Measurements from ENCODE around the gene SELPLG. TPM values are rescaled to one million over a fixed set of nuclear protein-coding genes. Genes with fewer than 3 reads are reported as not detected.

The SELPLG gene
- total and polyA plus RNA-seq, 2 of the 4 experiments (the other 2 are of a cell fraction): 3.2 to 10.8 TPM

DNA sequence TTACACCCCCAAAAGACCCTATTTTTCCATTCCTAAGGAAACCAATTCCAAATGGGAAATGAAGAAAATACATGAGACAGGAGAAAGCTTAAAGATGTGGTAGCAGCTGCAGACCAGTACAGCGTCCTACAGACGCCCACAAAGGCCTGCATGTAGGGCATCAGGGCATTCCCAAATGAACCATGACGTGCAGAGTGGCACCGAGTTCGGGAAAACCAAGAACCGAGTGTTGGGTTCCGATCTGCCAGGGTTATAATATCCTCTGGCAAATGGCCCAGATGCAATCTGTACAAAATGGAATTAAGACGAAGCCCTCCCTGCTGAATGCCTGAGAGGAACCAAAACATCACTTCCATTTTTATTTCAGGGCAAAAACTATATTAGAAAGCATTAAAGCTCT, 34.4 kb upstream of the SELPLG start:
- POLR2A ChIA-PET (ENCODE audit: unreplicated experiment): no interaction called here
- Histone ChIP-seq H2AK9ac (replicated peaks; ENCODE audit: low read depth, low read length, poor library complexity) (no peak overlapping the region), H3K4me2 (ENCODE audit: low read depth, low read length) (peak overlapping the region; percentile 12; the same call in 1 of the 2 replicates), H2BK5ac (ENCODE audit: low read depth, low read length, poor library complexity, severe bottlenecking) (peak overlapping the region; percentile 9), H3K4me1 (ENCODE audit: control insufficient read depth, insufficient read depth, low read length) (peaks cover 28% of the 10 kb centered on the region), H2AFZ (replicated peaks; ENCODE audit: low read length, poor library complexity) (no peak overlapping the region), H3K9me3 (ENCODE audit: control insufficient read depth, insufficient read depth, low read length) (no peaks in the 10 kb centered on the region), H3K27me3 (ENCODE audit: control insufficient read depth, insufficient read depth, low read length) (no peaks in the 10 kb centered on the region), H2BK20ac (ENCODE audit: low read depth, low read length) (no peak overlapping the region), H3K4me3 (ENCODE audit: insufficient read depth, low read depth, low read length) (no peak overlapping the region), H3K9ac (ENCODE audit: low read depth, low read length) (no peak overlapping the region), H3K4ac (ENCODE audit: low read depth, low read length) (no peak overlapping the region), H2BK120ac (ENCODE audit: low read depth, low read length) (no peak overlapping the region), H3K18ac (ENCODE audit: low read depth, low read length) (no peak overlapping the region), H4K91ac (ENCODE audit: insufficient read depth, low read depth, low read length) (no peak overlapping the region), H4K20me1 (ENCODE audit: insufficient read depth, low read length) (peaks cover 86% of the 10 kb centered on the region), H3K27ac (ENCODE audit: insufficient read depth, low read length) (peak overlapping the region; percentile 50; the same call in 1 of the 2 replicates), H2BK15ac (ENCODE audit: low read depth, low read length) (no peak overlapping the region), H2AK5ac (ENCODE audit: low read depth, low read length) (0 out of 2 replicates have a peak overlapping the region, but pooled peaks have one; percentile 46), H3K23ac (ENCODE audit: low read depth, low read length) (peak overlapping the region; percentile 25; the same call in 1 of the 2 replicates), H4K5ac (ENCODE audit: low read depth, low read length) (no peak overlapping the region), H3K79me1 (ENCODE audit: low read depth in 1 of 2, low read length in 2 of 2) (peaks cover 0 to 53% of the 10 kb centered on the region in 2 experiments; a peak in 2 of 4 replicates), H3K14ac (replicated peaks; ENCODE audit: low read depth, low read length) (no peak overlapping the region), H3K36me3 (ENCODE audit: control insufficient read depth, insufficient read depth, low read length) (peaks cover 10% of the 10 kb centered on the region), H3K9me1 (ENCODE audit: insufficient read depth, low read length) (peaks cover 7% of the 10 kb centered on the region), H3K56ac (ENCODE audit: extremely low read depth, insufficient read depth, low read length) (no peak overlapping the region), H4K8ac (ENCODE audit: low read depth in 2 of 2, low read length in 2 of 2) (no peak overlapping the region)
- WGBS, 2 experiments (ENCODE audit: extremely low coverage in 2 of 2, insufficient read length in 1 of 2): 87% methylated on average over 5 of the region's 8 CpGs; no CpG with 5 or more reads in 1 of the 2 experiments
- intact Hi-C loops (cut with micrococcal nuclease): loop anchor here (5.0 to 10.0 kb wide), 2 partner anchors 114 to 427 kb away; partner anchors contain the start of genes ALKBH2 and UNG
- ATAC-seq (ENCODE audit: low read depth) (no peak), DNase-seq (no peak)
- CTCF ChIA-PET: interaction anchor here (4.8 kb wide), 1 partner anchor 136 kb away, joined by 32 read pairs; no protein-coding TSS in a partner anchor
- in situ Hi-C loops (cut with MboI; ENCODE audit: low sequenced_read_pairs): loop anchor here (5.0 kb wide), 1 partner anchor 134 kb away; no protein-coding TSS in a partner anchor
- no peak for TF ChIP-seq BHLHE40 (IDR thresholded peaks at IDR 0.05; ENCODE audit: low read depth, low read length)
- no peak for TF ChIP-seq FOS (IDR thresholded peaks at IDR 0.05; ENCODE audit: low read depth, low read length)
- TF ChIP-seq, protein P1, sequence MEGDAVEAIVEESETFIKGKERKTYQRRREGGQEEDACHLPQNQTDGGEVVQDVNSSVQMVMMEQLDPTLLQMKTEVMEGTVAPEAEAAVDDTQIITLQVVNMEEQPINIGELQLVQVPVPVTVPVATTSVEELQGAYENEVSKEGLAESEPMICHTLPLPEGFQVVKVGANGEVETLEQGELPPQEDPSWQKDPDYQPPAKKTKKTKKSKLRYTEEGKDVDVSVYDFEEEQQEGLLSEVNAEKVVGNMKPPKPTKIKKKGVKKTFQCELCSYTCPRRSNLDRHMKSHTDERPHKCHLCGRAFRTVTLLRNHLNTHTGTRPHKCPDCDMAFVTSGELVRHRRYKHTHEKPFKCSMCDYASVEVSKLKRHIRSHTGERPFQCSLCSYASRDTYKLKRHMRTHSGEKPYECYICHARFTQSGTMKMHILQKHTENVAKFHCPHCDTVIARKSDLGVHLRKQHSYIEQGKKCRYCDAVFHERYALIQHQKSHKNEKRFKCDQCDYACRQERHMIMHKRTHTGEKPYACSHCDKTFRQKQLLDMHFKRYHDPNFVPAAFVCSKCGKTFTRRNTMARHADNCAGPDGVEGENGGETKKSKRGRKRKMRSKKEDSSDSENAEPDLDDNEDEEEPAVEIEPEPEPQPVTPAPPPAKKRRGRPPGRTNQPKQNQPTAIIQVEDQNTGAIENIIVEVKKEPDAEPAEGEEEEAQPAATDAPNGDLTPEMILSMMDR (conservative IDR thresholded peaks at IDR 0.05; ENCODE audit: low read depth, low read length): no peak
- no peak for TF ChIP-seq MAZ (IDR thresholded peaks at IDR 0.05; ENCODE audit: borderline replicate concordance, low read depth, low read length)
- TF ChIP-seq RCOR1 (IDR thresholded peaks at IDR 0.05; ENCODE audit: insufficient replicate concordance, low read length): no peak
- no peak for TF ChIP-seq MXI1 (IDR thresholded peaks at IDR 0.05; ENCODE audit: borderline replicate concordance, low read depth, low read length)
- dilution Hi-C loops (cut with HindIII; ENCODE audit: low sequenced_read_pairs, unreplicated experiment): no loop called here
- no TSS peak for BruUV-seq (replicated peaks)

Measured in IMR-90 (cell line).